Stimulated activated CD4-positive, alpha-beta T cell treated with anti-CD3 and anti-CD28 coated beads, Interleukin-1b, Interleukin-23, amount 100 ng/mL, for 4 hours (primary cell): Measurements from ENCODE around the gene TECPR1.

Experiments used
- DNase-seq, 2 donors: peaks; one replicate each; pipeline ENCODE4 v3.0.0-alpha.2; 2020; ENCODE audit warnings: low read depth in 2 of 2

The TECPR1 gene

GRCh38 chr7:98251601-98252424, at the start of gene TECPR1:
Gene TECPR1, minus strand, starts transcription at chr7:98252232. Its CDS starts 6,086 bp downstream, at chr7:98246146.
- peak; percentile 53 to 80 for DNase-seq

GRCh38 chr7:98300595-98301372, 48.8 kb upstream of the TECPR1 start:
- DNase-seq = no peak

- no peak for DNase-seq
Measured at GRCh38 chr7:98297626-98298286, 45.7 kb upstream of the TECPR1 start.

- no peak for DNase-seq
Measured at GRCh38 chr7:98296833-98297232, 44.8 kb upstream of the TECPR1 start.

- DNase-seq = no peak
Measured at GRCh38 chr7:98295467-98296192, 43.6 kb upstream of the TECPR1 start.

- DNase-seq = peak in 1 of 2 donors; percentile 15
Measured at GRCh38 chr7:98294798-98295382, 42.9 kb upstream of the TECPR1 start.

- no peak for DNase-seq
Measured at GRCh38 chr7:98294326-98294725, 42.3 kb upstream of the TECPR1 start.

- DNase-seq = no peak
Measured at GRCh38 chr7:98293746-98294145, 41.7 kb upstream of the TECPR1 start.

- no peak for DNase-seq
Measured at GRCh38 chr7:98293265-98293664, 41.2 kb upstream of the TECPR1 start.

- no peak for DNase-seq
Measured at GRCh38 chr7:98291717-98292116, 39.7 kb upstream of the TECPR1 start.

- DNase-seq = no peak
Measured at GRCh38 chr7:98289333-98289875, 37.4 kb upstream of the TECPR1 start.

GRCh38 chr7:98288064-98288823, 36.2 kb upstream of the TECPR1 start:
- DNase-seq = no peak

- no peak for DNase-seq
Measured at GRCh38 chr7:98287486-98287959, 35.5 kb upstream of the TECPR1 start.

- no peak for DNase-seq
Measured at GRCh38 chr7:98286701-98287485, 34.9 kb upstream of the TECPR1 start.

GRCh38 chr7:98286093-98286539, 34.1 kb upstream of the TECPR1 start:
- no peak for DNase-seq

GRCh38 chr7:98285157-98286092, 33.4 kb upstream of the TECPR1 start:
- DNase-seq = no peak

- DNase-seq = no peak
Measured at GRCh38 chr7:98284335-98285036, 32.5 kb upstream of the TECPR1 start.

GRCh38 chr7:98283887-98284222, 31.8 kb upstream of the TECPR1 start:
- DNase-seq = no peak
